T follicular helper cell (primary cell): Measurements from ENCODE around the gene IDE.
"Not testable (repeated sequence)": the region's sequence is repeated elsewhere in the genome, so short reads cannot be mapped to it uniquely, and the experiment has no call there.

Experiments
- DNase-seq: peaks from one replicate; pipeline ENCODE4 v3.0.0-alpha.2; 2020; ENCODE audit warnings: low read depth
- total RNA-seq, 2 experiments: gene quantifications; one replicate each; lab custom pipeline; 2026; lab: John Stamatoyannopoulos, UW

The IDE gene
- 62.1 to 108 reads per million in 2 experiments for total RNA-seq

GRCh38 chr10:92573798-92574547 is at the start of gene IDE:
Gene IDE (minus strand): TSS chr10:92574093. CDS start chr10:92574019, 74 bp downstream.
- peak; percentile 64 for DNase-seq

- no peak for DNase-seq
Observed at GRCh38 chr10:92619368-92619767, 45.5 kb upstream of the IDE start.

DNA sequence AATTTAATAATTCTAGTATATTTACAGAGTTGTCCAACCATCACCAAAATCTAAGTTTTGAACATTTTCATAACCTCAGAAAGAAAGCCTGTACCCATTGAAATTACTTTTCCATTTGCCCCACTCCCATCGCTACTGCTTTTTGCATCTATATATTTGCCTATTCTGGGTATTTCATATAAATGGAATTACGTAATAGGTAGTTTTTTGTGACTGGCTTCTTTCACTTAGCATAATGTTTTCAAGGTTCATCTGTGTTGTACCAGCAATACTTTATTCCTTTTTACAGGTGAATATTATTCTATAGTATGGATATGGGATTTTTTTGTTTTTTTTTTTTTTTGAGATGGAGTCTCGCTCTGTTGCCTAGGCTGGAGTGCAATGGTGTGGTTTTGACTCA is 41.6 kb upstream of the IDE start:
- no peak for DNase-seq

GRCh38 chr10:92604841-92605240 is 30.9 kb upstream of the IDE start:
- DNase-seq, result no peak

DNA sequence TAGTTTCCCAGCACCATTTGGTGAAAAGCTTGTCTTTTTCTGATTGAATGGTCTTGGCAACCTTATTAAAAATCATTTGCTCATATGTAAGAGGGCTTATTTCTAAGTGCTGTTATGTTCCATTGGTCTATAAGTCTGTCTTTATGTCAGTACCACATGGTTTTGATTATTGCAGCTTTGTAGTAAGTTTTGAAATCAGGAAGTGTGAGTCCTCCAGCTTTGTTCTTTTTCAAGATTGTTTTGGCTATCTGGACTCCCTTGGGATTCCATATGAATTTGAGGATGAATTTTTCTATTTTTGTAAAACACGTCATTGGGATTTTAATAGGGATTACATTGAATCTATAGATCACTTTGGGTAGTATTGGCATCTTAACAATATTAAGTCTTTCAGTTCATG is 24.4 kb upstream of the IDE start:
- no peak for DNase-seq

GRCh38 chr10:92595505-92595904 is 21.6 kb upstream of the IDE start:
- DNase-seq, result no peak

GRCh38 chr10:92593619-92594588 is 20.0 kb upstream of the IDE start:
- DNase-seq, result no peak

GRCh38 chr10:92592761-92593618 is 19.1 kb upstream of the IDE start, which contains the start of gene KIF11:
Gene KIF11 (plus strand): TSS chr10:92593130. CDS start chr10:92593376, 246 bp downstream.
- peak; percentile 93 for DNase-seq

- DNase-seq, result peak; percentile 82
Observed at GRCh38 chr10:92591550-92592022, 17.7 kb upstream of the IDE start.

GRCh38 chr10:92590623-92591549 is 17.0 kb upstream of the IDE start:
- no peak for DNase-seq

DNA sequence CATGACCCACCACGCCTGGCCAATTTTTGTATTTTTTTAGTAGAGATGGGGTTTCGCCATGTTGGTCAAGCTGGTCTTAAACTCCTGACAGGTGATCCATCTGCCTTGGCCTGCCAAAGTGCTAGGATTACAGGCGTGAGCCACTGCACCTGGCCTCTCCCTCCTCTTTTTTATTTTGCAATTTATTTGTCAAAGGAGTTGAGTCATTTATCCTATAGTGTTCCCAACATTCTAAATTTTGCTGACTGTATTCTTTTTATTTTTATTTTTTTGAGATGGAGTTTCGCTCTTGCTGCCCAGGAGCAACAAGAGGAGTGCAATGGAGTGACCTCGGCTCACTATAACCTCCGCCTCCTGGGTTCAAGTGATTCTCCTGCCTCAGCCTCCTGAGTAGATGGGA is 8.5 kb upstream of the IDE start:
- not testable (repeated sequence) for DNase-seq

DNA sequence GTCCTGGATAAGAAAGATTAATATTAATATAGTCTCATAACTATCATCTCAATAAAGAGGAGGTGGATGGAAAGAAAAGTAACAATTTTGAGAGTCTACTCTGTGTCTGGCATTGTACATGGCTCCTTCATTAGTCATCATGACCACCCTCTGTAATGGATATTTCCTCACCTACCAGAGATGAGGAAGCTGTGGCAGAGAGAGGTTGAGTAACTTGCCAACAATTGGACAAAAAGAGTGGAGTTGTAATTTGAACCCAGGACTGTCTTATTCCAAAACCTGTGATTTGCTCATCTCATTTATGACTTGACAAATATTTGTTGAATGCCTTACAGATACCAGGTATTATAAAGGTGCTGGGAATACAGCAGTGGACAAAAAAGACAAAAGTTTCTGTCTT is 2.1 kb upstream of the IDE start:
- no peak for DNase-seq

- DNase-seq, result no peak
Observed at GRCh38 chr10:92574548-92575261, 812 bp upstream of the IDE start.

GRCh38 chr10:92573091-92573797 is 649 bp downstream of the IDE start:
- no peak for DNase-seq

- no peak for DNase-seq
Observed at GRCh38 chr10:92572362-92573090, 1.4 kb downstream of the IDE start.

DNA sequence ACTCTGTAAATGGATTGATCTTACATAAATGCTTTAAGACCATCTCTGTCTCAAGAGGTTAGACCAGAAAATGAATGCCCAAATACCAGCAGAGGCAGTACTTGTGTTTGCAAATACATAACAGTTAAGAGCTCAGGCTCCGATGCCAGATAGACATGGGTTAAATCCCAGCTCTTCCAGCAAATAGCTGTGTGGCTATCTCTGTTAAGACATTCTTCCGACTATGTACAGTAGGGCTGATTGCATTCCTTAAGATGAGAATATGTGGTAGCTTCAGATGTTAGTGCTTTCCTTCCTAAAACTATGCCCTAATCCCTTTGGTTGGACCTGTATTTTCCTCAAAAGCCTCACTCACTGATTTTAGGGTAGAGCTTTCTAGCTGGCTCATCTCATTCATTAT is 2.2 kb downstream of the IDE start:
- no peak for DNase-seq

- DNase-seq, result not testable (repeated sequence)
Observed at GRCh38 chr10:92569663-92570062, 4.2 kb downstream of the IDE start.

- DNase-seq, result no peak
Observed at GRCh38 chr10:92569071-92569470, 4.8 kb downstream of the IDE start.
